ENCODE results near the gene C16orf90.

DNA sequence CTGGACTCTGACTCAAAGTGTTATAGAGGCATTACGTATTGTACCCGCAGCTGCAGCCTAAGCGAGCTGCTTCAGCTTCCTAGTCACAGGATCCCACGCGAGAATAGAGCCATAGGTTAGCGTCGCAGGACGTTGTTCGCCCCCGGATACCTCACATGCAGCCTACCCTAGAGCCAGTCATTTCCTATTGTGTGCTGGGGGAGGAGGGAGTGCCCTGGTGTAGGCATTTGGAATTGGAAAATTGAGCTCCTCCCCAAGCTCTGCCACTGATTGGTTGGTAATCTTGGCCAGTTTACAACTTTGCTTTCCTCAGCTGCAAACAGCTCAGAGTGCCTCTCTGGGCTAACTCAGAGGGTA, 51.3 kb downstream of the C16orf90 start:
- TF ChIP-seq ZNF274 (IDR thresholded peaks at IDR 0.05; ENCODE audit: low read depth, low read length) = no peak
- no peak for TF ChIP-seq YY1 (IDR thresholded peaks at IDR 0.05; ENCODE audit: insufficient read depth, insufficient read length)
- no peak for TF ChIP-seq SUZ12 (IDR thresholded peaks at IDR 0.05; ENCODE audit: extremely low read depth, insufficient read depth, insufficient read length)

Data from NT2/D1 (cell line).